BE2C (cell line): ENCODE data around the gene INPP5A.

Source experiments
- DNase-seq: peaks from one replicate; pipeline ENCODE4 v3.0.0-alpha.2; 2020
- H3K27me3 ChIP-seq: fragments of 250-450 bp; sonication (Bioruptor Pico); 2 replicates; pipeline ENCODE4 v1.5.1; 2020; ENCODE audit warnings: mild to moderate bottlenecking
- H3K36me3 ChIP-seq: fragments of 250-450 bp; sonication (Bioruptor Pico); 2 replicates; pipeline ENCODE4 v1.5.1; 2020; ENCODE audit warnings: mild to moderate bottlenecking
- H3K4me1 ChIP-seq: fragments of 250-450 bp; sonication (Bioruptor Pico); 2 replicates; pipeline ENCODE4 v1.5.1; 2020
- H3K4me3 ChIP-seq: 2 replicates; pipeline ENCODE4 v1.5.1; 2011; ENCODE audit warnings: low read depth, low read length
- H3K9me3 ChIP-seq: fragments of 250-450 bp; sonication (Bioruptor Pico); 2 replicates; pipeline ENCODE4 v1.5.1; 2020
- CTCF ChIP-seq: IDR thresholded peaks from 2 replicates; pipeline ENCODE4 v1.5.1; 2012; ENCODE audit warnings: mild to moderate bottlenecking, low read depth, low read length

The INPP5A gene

DNA sequence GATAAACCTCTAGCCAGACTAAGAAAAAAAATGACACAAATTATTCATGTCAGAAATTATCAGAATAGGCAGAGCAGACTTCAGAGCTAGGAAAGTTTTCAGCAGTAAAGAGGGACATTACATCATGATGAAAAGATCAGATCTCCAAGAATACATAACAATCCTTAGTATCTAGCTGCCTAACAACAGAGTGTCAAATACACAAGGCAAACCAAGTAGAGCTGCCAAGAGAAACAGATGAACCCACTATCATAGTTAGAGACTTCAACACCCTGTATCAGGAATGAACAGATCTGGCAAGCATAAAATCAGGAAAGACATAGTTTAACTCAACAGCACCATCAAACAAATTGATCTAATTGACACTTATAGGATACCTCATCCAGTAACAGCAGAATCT lies 156.1 kb downstream of the INPP5A start:
- TF ChIP-seq CTCF: no peak
- DNase-seq: no peak
- H3K36me3 ChIP-seq: no peaks in the 10 kb centered on the region
- no peak overlapping the region for H3K4me3 ChIP-seq
- H3K4me1 ChIP-seq: no peaks in the 10 kb centered on the region
- no peaks in the 10 kb centered on the region for H3K9me3 ChIP-seq
- H3K27me3 ChIP-seq: no peaks in the 10 kb centered on the region

- Histone ChIP-seq H3K9me3 (no peaks in the 10 kb centered on the region), H3K36me3 (no peaks in the 10 kb centered on the region), H3K4me3 (no peak overlapping the region), H3K4me1 (no peaks in the 10 kb centered on the region), H3K27me3 (no peaks in the 10 kb centered on the region)
- no peak for DNase-seq
- TF ChIP-seq CTCF: no peak
Observed at GRCh38 chr10:132696204-132696603, 158.6 kb downstream of the INPP5A start.

DNA sequence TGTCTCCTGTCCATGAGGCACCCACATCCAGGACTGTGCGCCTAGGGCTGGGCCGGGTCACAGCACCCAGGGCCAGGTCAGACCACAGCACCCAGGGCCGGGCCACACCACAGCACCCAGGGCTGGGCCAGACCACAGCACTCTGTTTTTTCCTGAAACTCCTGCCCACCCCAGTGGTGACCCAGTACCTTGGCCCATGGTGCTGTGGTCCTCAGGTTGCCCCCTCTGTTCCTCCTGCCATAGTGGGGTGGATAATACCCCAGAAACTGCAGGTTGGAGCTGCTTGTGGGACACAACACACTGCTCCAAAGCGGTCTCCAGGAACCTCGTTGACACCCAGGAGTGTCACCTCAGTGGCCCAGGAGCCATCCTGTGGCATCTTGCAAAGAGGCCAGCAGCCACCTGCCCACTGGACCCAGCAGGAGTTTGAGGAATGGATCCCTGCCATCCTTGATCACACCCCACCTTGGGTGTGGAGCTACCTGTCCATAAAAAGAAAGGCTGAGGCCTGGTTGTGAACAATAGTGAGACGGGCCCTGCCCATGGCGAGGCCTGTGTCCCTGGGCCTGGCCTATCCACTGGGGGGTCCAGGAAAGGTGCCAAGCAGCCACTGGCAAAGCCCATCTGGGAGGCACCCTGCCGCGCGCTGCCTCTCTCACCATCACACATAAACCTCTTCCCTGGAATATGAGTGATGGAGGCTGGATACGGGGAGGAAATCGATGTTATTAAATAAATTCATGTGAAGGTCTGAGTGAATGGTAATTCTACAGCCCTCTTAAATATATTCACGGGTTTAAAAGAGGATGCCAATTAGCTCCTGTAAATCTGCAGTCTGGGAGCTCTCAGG lies 159.4 kb downstream of the INPP5A start:
- no peaks in the 10 kb centered on the region for H3K9me3 ChIP-seq
- no peaks in the 10 kb centered on the region for H3K36me3 ChIP-seq
- no peak for TF ChIP-seq CTCF
- no peak for DNase-seq
- H3K4me1 ChIP-seq: no peaks in the 10 kb centered on the region
- H3K4me3 ChIP-seq: no peak overlapping the region
- H3K27me3 ChIP-seq: no peaks in the 10 kb centered on the region

- H3K36me3 ChIP-seq: no peaks in the 10 kb centered on the region
- H3K4me3 ChIP-seq: no peak overlapping the region
- no peaks in the 10 kb centered on the region for H3K27me3 ChIP-seq
- H3K9me3 ChIP-seq: no peaks in the 10 kb centered on the region
- no peak for DNase-seq
- H3K4me1 ChIP-seq: no peaks in the 10 kb centered on the region
- TF ChIP-seq CTCF: no peak
Observed at GRCh38 chr10:132697578-132698200, 160.1 kb downstream of the INPP5A start.

DNA sequence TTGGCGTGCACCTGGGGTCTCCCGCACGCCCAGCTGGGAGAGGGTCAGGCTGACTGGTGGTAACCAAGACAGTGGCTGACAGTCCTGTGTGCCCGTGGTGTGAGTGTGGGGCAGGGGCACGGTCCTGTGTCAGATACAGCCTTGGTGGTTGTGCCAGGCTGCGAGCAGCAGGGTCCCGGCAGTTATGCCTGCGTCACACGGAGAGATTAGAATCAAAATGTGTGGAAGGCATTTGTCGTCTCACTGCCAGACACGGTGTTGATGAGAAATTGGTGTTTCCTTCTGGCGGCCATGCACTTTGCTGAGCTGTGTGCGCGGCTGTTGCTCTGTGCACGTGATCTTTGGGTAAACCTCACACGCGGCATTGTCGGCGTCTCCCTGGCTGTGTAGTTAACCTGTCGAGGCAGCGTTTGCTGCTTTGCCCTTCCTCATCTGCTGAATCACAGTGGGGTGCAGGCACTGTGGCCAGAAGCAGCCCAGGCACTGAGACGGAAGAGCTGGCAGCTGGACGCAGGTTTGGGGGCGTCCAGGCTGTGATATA lies 160.7 kb downstream of the INPP5A start:
- H3K4me3 ChIP-seq: no peak overlapping the region
- no peaks in the 10 kb centered on the region for H3K9me3 ChIP-seq
- no peak for DNase-seq
- H3K36me3 ChIP-seq: no peaks in the 10 kb centered on the region
- H3K27me3 ChIP-seq: no peaks in the 10 kb centered on the region
- no peaks in the 10 kb centered on the region for H3K4me1 ChIP-seq
- no peak for TF ChIP-seq CTCF
